NCI-H2196 treated with DMSO at 0.1 percent for 48 hours (cell line): Measurements from ENCODE around the gene GLT1D1.
"Not testable (repeated sequence)": the region's sequence is repeated elsewhere in the genome, so short reads cannot be mapped to it uniquely, and the experiment has no call there.

Source experiments
- DNase-seq: peaks from one replicate; lab custom pipeline; 2025; ENCODE audit not compliant: unreplicated experiment; lab: John Stamatoyannopoulos, UW

The GLT1D1 gene

DNA sequence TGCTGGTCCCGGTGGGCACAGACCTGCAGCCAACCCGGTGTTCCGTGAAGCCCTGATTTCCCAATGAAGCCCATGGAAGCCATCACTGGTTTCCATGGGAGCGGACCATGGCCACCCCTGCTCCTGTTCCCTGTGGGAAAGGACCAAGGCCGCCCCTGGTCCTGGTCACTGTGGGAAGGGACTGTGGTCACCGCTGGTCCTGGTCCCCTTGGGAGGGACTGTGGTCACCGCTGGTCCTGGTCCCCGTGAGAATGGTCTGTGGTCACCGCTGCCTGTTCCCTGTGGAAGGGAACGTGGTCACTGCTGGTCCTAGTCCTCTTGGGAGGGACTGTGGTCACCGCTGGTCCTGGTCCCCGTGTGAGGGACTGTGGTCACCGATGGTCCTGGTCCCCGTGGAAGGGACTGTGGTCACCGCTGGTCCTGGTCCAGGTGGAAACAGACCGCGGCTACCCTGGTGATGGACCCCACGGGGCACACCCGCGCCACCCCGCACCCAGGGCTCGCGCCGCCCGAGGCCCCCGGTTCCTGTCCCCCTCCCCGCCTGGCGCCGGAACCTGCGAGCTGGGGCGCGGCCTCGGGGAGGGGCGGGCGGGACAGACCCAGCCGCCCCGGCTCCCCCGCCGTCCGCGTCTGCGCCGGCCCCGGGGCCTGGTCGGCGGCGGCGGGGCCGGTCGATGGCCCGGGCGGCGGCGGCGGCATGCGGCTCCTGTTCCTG lies at the start of gene GLT1D1:
GLT1D1 (plus strand) TSS at position 594 of the 715 bp plus-strand sequence; CDS start at position 698, 104 bp downstream.
- DNase-seq: no peak

DNA sequence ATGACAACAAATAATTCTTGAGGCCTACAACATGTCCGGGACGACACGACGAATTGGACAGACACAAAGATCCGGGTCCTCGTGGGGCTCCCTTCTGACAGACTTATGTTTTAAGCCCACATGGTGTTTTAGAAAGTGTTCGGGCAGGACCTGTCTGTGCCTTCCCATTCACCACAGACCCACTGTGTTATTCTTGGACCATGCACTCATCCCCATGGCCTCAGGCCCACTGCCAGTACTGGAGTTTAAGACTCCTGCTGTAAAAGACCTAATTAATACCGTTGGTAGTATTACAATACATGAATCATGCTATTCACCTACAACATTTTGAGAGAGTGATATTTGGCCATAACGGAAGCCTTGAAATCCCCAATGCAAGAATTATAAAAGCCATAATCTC lies 49.5 kb upstream of the GLT1D1 start:
- no peak for DNase-seq

- no peak for DNase-seq
These were observed 48.5 kb upstream of the GLT1D1 start for GRCh38 chr12:128804762-128805161.

- DNase-seq: not testable (repeated sequence)
These were observed 47.9 kb upstream of the GLT1D1 start for GRCh38 chr12:128805406-128805805.

GRCh38 chr12:128806573-128806972 lies 46.7 kb upstream of the GLT1D1 start:
- no peak for DNase-seq

DNA sequence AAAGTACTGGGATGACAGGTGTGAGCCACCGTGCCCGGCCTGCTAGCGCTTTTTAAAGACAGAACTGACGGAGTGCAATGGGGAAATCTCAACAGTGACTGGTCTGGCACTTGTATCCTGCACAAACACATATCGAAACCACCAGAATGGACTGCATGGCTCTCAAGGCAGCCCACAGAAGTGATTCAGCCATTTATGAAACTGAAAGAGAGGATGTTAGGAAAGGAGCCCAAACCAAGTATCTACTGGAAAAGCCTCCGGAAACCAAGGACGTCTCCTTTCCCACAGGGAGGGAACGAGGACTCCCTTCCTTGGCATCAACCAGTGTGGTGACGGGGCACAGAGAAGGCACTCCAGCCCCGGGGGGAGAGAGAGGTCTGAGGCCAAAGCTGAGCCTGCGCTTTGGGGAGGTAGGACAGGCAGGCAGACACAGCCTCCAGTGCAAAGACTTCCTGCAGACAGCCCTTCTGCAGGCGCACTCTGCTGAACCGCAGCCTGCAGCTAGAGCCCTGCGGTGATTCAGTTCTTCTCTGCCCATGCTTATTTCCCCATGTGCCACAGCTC lies 46.0 kb upstream of the GLT1D1 start:
- DNase-seq: no peak

DNA sequence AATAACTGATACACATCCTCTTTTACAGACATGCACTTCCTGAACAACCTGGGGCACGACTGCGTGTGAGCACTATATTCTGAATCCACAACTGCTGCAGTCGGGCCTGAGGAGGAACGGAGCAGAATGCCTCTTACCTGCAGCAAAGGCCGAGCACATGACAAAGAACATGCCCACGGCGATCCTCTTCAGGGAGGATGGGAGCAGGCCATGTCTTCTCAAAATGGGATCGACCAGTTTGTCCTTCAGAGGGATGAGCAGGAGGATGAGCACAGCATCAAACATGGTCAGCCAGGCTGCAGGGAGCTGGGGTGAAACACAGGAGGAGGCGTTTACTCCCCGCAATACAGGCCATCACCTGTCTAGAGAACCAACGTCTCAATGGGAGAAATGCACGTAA lies 44.6 kb upstream of the GLT1D1 start:
- no peak for DNase-seq

- no peak for DNase-seq
These were observed 42.8 kb upstream of the GLT1D1 start for GRCh38 chr12:128810182-128811127.

- DNase-seq: no peak
These were observed 41.5 kb upstream of the GLT1D1 start for GRCh38 chr12:128811806-128812205.

DNA sequence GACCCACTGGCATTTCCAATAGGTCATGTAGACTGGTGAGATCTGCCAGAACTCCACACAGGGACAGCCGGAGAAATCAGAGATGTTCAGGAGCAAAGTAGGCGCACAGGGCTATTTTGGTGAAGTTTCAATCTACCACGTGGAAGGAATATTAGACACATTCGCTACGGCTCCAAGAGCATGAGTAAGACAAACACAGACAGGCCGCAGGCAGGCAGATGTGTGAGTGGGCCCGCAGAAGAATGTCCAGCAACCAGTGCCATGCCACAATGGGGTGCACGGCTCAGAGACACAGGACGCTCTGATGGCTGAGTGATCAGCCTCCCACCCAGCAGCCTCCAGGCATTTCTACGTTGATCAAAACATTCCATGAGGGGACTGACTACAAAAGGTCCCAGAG lies 39.9 kb upstream of the GLT1D1 start:
- no peak for DNase-seq

DNA sequence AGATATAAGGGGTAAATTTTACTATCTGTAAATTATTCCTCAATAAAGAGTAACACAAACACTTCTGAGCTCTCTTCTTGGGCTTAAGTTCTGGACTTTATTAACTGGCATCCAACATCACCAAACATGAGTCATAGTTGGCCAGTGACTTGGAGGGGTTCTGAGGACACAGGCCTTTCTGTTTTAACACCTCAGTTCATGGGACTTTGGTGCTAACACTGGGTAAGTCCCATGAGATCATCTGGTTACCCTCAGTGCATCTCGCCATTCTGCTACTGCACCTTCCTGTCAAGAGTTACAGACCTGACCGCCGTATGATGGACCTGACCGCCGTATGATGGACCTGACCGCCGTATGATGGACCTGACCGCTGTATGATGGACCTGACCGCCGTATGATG lies 39.4 kb upstream of the GLT1D1 start:
- DNase-seq: no peak

DNA sequence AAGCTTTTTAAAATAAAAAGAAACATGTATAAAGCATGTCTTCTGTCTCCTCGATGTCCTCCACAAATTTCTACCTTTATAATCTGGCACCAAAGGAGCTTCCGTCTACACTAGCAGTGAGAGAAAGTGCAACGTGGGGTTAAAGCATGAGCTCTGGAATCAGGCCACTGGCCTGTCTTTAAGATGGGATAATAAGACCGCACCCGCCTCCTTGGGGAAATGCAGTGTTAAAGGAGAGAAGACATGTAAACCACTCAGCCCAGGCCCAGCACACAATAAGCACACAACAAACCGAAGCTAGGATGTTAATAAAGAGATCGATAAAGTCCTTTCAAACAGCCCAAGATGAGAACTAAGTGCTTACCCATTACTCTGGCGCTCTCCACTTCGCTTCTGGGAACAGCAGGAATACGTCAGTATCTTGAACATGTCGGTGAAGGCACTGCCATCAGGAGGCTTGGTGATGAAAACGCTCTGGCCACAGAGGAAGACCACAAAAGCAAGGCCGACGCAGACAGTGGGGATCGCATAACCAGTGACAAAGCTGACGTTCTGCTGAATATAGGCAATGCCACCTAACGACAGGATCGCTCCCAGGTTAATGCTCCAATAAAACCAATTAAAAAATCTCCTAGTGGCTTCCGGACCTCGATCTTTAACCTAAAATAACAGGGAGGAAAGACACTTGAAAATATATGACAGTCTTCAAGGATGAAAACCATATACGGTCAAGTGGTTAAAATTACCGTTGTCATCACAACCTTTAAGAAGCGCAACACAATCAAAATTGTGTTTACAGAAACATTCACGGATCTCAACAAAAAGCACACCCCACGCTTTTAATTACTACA lies 38.6 kb upstream of the GLT1D1 start:
- DNase-seq: no peak

DNA sequence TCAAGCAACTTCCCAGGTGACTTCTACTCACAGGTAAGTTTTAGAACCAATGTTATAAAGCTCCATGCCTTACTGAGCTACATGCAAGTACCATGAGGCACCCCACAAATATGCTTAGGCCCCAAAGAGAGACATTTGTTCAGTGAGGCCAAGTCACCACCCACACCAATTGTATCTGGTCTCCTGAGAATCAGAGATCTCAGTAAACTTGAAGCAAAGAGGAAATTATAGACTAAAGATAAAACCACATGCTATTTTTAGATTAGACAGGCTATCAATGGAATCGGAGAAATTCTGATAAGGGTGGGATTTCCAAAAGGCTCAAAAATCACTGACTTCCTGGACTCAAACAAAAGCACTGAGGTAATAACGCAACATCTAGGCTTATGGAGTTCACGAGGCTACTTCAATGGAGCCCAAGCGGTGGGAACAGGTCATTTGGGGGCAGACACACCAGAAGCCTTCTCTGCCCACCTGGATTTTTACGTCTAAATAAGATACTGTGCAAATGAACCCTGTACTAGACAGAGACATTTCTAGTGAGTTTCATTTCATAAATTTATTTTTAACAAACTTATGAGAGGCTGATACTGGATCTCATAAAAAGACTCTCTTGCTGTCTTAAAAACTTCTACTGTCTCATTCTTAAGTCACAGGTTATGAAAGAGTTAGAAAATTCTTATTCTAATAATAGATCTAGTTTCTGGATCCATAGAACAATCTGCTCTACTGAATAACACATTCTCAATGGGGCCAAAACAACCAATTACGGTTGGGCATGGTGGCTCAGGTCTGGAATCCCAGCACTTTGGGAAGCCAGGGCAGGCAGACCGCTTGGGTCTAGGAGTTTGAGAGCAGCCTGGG lies 37.3 kb upstream of the GLT1D1 start:
- DNase-seq: no peak

DNA sequence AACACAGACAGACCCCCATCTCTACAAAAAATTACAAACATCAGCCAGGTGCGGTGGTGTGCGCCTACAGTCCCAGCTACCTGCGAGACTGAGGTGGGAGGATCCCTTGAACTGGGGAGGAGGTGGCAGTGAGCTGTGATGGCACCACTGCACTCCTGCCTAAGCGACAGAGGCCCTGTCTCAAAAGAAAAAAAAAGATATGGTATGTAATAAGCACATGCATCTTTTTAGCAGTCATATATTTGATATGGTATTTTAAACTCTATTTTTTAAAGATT lies 36.7 kb upstream of the GLT1D1 start:
- no peak for DNase-seq

DNA sequence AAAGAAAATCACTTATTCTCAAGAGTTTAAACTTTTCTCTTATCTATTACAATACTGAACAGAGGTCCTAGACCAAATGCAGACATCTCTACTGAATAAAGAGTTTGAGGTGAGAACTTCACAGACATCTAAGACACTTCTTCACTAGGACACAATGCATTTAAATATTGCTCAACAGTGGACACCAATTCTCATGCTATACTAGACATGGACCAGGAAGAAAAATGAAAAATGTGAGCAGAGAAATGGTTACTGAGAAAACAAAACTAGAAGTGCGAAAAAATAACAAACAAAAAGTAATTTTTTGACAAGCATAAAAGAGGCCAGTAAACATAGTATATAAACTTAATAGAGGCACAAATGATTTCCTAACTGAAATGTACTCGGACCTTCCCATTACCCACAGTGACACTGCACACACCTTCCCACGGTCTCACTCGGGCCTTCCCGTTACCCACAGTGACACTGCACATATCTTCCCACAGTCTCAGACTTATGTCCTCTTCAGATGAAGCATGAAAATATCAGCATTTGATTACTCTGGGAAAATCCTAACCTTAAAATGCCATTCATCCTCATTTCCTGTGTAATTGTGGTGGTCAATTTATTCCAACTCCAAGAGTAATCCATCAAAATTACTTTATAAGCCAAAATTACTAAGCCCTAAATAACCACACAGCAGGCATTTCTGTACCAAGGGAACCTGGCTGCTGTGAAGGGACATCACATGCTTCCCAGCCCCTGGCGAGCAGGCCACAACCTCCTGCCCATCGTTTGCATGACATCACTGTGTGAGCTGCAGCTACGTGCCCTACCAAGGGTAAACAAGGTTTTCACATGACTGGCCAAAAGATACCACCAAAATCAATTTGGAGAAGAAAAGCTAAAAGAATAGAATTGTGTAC lies 35.9 kb upstream of the GLT1D1 start:
- no peak for DNase-seq

DNA sequence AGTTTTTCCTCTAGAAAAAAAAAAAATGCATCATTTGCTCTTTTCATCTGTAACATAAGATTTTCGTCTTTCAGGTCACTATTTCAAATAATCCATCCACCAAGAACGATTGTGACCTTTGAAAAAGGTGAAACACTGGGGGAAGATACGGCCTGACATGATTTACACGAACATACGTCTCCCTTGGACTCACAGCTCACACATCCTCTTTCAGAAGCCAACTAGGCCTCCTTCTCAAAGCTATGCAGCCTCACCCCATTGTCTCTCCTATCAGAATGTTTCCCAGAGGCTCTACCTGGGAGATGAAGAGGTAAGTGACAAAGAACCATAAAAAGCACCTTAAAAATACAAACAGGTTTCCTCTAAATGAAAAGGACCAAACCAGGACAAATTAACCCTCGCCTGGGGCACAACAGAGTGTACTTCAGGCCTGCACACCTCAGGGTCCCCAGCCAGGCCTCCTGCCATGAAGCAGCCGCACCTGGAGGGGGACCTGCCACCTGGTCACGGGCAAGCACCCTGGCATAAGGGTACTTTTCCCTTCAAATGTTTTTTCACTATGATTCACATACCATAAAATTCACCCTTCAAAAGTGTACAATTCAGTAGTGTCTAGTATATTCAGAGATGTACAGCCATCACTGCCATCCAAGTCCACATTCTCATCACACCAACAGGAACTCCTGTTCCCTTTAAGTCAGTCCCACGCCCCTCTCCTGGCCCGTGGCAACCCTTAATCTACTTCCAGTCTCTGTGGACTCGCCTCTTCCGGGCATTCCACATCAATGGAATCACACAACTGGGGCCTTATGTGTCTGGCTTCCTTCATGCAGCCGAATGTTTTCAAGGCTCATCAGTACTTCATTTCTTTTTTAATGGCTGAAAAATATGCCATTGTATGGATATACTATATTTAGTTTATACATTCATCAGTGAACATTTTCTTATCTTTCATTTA lies 34.9 kb upstream of the GLT1D1 start:
- DNase-seq: no peak

DNA sequence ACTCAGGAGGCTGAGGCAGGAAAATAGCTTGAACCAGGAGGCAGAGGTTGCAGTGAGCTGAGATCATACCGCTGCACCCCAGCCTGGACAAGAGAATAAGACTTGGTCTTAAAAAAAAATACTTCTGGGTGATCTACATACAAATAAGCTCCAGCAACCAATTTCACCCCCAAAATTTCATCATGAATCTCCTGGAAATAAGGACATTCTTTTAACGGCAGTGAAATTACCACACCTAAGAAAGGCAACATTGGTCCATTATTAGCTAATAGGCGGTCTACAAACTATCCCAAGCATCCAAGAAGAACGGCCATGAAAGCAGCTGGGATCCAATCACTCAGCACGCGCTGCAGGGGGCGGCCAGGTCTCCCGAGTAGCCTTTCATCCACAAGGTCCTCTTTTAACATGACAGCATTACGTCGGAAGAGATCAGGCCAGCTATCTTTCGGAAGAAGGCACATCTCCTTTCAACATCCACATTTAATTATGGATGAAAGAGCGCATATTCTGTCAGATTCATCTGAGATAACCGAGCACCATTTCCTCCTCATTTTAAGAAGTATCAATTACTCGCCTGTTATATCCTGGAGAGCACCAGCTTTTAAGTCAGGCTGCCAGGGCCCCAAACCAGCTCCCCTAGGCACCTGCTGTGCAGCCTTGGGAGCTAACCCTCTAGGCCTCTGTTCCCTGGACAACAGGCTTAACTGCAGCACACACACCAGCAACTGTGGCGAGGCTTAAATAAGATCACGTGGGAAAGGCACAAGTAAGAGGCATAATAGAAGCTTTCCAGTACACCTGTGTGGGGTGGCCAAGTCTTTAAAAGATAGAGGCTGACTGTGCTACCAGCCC lies 33.8 kb upstream of the GLT1D1 start:
- DNase-seq: no peak
